GM18861 (cell line): ENCODE results near the gene IGFBP3.
"Not testable (repeated sequence)": the region's sequence is repeated elsewhere in the genome, so short reads cannot be mapped to it uniquely, and the experiment has no call there.

Experiments
- ATAC-seq: cut with Tn5 transposase; IDR thresholded peaks from one replicate; pipeline ENCODE4 v1.9.1; 2021; ENCODE audit not compliant: unreplicated experiment

Gene IGFBP3, protein sequence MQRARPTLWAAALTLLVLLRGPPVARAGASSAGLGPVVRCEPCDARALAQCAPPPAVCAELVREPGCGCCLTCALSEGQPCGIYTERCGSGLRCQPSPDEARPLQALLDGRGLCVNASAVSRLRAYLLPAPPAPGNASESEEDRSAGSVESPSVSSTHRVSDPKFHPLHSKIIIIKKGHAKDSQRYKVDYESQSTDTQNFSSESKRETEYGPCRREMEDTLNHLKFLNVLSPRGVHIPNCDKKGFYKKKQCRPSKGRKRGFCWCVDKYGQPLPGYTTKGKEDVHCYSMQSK

DNA sequence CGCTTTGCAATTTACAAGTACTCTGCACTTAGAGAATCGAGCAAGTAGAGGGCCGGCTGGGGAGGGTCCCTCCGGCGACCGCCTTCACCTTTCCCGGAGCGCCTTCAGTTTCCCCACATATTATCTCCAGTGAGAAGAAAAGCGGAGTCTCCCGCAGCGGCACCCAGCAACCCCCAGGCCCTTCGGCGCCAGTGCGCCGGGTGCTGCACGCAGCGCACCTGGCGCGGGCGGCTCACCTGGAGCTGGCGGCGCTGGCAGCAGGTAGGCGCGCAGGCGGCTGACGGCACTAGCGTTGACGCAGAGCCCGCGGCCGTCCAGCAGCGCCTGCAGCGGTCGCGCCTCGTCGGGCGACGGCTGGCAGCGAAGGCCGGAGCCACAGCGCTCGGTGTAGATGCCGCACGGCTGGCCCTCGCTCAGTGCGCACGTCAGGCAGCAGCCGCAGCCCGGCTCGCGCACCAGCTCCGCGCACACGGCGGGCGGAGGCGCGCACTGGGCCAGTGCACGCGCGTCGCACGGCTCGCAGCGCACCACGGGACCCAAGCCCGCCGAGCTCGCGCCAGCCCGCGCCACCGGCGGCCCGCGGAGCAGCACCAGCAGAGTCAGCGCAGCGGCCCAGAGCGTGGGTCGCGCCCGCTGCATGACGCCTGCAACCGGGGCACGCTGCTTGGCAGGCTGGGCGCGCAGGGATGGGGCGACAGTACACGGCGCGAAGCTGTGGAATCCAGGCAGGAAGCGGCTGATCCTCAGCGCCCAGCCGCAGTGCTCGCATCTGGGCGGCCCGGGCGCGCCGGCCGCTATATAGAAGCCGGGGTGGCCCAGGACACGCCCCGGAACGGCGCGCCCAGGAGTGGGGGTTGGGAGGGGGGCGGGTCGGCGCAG lies at the start of gene IGFBP3:
TSS of gene IGFBP3 (minus strand) at position 771 of the 879 bp plus-strand sequence. CDS start at position 639, 132 bp downstream.
- ATAC-seq: no peak

DNA sequence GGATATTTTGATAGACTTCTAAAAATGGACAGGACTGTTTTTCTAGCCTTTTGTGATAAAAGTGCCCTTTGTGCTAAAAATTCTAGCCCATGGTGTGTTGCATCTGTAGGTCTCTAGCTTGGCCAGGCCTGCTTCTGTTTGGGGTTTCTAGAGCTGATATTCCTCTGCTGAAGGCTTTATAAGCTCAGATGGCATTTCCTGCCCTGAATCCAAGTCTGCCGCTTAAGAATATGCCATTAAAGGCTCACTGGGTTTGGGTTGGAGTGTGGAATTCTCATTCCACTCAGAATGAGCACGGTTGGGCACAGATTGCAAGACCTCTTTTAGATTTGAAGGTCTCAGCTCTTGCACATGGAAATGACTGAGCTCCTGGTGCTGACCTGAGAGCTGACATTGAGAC lies 49.4 kb upstream of the IGFBP3 start:
- no peak for ATAC-seq

DNA sequence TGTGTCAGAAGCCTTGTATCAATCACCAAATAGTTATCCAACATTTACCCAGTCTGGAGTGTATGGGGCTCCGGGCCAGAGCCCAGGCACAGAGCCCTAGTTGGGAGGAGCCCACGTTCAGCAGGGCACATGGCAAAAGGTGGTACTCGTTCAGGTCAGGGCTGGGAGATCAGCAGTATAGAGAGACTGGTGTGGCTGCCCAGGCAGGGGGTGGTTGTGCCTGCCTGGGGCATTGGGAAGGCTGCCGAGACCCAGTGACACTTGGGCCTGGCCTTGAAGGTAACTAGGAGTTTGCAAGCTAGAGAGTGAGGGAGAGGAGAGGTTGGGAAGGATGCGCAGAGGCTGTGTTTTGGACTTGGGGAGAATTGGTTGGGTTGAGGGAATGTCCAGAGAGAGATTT lies 48.9 kb upstream of the IGFBP3 start:
- ATAC-seq: no peak

DNA sequence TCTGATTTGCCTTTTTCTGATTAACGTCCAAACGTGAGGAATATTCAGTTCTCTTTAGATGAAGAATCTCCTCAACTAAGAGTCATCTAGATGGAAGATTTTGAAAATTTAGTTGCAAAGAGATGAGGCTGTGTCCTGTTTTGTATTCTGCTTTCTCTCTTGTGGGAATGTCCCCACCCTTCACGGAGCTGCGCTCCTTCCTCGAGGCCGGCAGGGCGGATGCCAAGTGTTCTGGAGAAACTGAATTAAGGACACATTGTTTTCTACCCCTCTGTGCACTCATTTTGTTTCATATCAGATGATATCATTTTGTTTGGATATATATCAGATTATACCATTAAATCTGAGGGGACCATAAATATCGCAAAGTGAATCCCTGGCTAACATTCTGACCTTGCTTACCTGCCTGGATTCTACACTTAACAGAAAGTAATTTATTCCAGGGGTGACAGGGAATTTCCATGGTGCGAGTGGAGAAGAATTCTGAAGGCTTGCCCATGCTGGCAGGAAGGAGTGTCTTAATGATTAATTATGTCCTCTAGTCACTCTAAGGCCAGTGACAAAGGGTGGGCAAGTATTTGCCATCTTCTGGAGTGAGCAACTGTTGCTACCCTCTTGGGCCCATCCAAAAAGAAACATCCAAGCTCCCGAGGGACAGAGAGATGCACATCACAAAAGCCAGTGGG lies 47.9 kb upstream of the IGFBP3 start:
- no peak for ATAC-seq

DNA sequence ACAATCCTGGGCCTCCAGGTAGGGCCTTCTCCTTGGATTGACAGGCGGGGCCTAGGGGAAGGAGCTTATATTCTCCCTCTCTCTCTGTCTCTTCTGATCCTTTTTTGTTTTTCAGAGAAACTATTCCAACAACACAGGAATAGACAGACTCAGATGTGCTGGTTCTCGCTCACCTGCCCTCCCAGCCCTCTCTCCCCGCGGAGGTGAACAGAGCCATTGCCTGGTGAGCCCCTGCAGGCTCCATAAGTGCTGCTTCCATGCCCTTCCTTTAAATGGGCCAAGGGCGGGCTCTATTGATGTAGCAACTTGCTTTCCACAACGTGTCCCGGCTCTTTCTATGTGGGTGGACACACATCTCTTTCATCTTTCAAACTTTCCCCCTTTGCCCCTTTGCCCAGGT lies 47.2 kb upstream of the IGFBP3 start:
- ATAC-seq: no peak

DNA sequence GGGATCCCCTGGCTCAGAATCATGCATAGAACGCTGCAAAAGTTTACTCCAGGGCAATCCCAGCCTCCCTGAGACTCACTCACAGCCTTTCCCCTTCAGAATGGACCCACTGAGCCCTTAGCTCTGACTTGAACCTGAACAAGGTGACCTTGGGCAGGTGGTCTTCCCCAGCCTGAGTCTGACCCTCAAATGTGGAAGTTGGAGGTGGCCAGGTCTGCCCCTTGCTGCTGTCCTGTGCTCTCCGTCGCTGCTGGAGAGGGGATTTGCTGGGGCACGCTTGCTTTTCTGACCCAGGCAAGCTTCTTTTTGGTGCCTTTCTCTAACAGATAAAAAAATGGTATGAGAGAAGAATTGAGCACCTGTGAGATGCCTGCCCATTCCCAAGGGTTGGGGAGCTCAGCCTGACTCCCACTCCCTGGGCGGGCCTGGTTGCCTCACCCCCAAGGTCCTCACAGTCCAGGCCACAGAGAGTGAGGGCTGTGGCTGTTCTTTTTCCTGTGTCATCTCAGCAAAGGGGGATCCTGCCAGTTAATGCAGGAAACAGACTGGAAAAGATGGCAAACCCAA lies 46.6 kb upstream of the IGFBP3 start:
- ATAC-seq: no peak

DNA sequence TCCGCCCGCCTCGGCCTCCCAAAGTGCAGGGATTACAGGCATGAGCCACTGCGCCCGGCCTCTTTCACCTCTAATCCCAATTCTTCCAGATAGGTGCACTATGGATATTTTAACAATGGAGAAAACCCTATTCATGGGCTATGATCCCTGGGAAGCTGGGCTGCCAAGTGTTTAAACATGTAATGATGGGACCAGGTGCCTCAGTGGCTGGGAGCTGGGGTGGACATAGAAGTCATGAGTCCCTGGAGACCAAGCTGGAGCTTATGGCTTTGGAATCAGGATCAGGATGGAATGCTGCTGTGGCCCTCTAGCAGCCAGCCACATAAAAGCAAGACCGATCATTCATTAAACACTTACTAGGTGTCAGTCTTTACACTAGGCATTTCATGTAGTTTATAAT lies 41.8 kb upstream of the IGFBP3 start:
- ATAC-seq: no peak

DNA sequence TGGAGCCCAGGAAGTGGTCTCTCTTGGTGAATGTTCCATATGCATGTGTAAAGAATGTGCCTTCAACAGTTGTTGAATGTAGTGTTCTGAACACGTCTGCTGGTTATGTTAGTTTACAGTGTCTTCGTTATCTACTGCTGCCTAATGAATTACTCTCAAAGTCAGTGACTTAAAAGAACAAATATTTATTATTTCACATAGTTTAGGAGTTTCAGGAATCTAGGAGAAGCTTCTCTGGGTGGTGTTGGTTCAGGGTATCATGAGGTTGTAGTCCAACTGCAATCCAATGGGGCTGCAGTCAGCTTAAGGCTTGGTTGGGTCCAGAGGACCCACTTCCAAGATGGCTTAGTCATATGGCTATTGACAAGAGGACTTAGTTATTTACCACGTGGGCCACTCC lies 36.6 kb upstream of the IGFBP3 start:
- ATAC-seq: no peak

DNA sequence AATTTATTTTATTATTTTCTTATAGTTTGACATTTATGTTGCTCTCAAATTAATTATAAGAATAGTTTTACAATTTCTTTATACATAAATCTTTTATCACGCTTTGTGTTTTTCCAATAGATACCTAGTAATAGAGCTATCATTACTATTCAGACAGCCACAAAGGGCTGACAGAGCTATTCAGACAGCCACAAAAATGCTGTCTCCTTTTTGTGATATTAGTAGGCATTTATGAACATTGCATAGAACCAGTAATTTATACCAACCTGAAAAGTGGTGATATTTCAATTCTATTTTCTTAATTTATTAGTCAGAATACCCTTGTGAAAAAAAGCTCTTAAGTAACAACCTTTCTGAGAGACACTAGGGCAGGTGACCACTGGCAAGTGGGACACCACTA lies 34.2 kb upstream of the IGFBP3 start:
- ATAC-seq: no peak

DNA sequence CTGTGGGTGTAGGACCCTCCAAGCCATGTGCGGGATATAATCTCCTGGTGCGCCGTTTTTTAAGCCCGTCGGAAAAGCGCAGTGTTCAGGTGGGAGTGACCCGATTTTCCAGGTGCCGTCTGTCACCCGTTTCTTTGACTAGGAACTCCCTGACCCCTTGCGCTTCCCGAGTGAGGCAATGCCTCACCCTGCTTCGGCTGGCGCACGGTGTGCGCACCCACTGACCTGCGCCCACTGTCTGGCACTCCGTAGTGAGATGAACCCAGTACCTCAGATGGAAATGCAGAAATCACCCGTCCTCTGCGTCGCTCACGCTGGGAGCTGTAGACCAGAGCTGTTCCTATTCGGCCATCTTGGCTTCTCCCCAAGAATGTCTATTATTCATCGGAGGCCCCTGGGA lies 32.0 kb upstream of the IGFBP3 start:
- not testable (repeated sequence) for ATAC-seq

DNA sequence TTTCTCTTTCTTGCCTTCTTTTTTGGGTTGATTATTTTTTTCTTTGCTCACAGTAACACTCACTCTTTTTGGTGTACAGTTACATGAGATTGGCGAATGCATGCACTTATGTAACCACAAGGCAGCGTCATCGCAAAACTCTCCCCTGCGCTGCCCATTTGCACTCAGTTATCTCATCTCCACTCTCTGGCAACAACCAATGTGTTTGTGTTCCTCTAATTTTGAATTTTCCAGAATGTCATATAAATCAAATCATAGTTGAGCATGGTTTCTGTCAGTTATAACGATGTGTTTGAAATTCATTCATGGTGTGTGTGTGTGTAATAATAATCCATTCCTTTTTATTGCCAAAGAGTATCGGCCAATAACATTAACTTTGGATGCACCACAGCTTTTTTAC lies 23.0 kb upstream of the IGFBP3 start:
- no peak for ATAC-seq

DNA sequence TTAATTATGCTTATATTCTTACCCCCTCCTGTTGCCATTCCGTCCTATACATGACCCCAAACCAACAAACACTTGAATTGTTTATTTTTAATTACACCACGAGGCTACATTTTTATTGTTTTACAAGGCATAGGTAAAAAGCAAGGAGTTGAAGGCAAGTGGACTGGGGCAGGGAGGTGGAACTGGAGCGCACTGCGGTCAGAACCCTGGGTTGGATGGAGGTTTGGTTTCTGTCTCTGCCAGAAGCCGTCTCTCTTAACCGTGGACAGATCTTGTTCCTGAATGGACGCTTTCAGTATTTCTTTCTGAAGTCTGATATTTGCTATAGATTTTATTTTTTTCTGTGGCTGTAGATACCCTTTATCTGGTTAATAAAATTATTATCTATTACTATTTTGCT lies 19.9 kb upstream of the IGFBP3 start:
- no peak for ATAC-seq

DNA sequence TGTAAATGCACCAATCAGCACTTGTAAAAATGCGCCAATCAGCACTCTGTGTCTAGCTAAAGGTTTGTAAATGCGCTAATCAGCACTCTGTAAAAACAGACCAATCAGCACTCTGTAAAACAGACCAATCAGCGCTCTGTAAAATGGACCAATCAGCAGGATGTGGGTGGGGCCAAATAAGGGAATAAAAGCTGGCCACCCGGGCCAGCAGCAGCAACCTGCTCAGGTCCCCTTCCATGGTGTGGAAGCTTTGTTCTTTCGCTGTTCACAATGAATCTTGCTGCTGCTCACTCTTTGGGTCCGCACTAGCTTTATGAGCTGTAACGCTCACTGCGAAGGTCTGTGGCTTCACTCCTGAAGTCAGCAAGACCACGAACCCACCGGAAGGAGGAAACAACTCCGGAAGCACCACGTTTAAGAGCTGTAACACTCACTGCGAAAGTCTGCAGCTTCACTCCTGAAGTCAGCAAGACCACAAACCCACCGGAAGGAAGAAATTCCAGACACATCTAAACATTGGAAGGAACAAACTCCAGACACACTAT lies 19.2 kb upstream of the IGFBP3 start:
- not testable (repeated sequence) for ATAC-seq

DNA sequence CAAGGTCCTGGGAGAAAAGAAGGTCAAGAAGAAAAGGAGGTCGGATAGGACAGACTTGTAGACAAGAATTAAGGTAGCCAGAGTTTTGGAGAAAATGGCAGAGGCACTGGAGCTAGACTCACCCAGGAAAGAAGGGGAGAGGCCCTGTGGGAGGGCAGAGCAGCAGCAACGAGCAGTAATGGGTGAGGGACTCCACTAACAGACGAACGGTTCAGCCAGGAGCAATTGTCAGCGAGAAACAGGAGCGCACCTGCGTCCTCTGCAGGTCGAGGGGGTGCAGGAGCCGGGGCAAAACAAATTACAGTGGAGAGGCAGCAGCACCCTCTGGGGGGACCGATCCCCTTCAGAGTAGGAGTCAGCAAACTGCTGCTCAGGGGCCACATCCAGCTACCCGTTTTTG lies 18.5 kb upstream of the IGFBP3 start:
- ATAC-seq: no peak

DNA sequence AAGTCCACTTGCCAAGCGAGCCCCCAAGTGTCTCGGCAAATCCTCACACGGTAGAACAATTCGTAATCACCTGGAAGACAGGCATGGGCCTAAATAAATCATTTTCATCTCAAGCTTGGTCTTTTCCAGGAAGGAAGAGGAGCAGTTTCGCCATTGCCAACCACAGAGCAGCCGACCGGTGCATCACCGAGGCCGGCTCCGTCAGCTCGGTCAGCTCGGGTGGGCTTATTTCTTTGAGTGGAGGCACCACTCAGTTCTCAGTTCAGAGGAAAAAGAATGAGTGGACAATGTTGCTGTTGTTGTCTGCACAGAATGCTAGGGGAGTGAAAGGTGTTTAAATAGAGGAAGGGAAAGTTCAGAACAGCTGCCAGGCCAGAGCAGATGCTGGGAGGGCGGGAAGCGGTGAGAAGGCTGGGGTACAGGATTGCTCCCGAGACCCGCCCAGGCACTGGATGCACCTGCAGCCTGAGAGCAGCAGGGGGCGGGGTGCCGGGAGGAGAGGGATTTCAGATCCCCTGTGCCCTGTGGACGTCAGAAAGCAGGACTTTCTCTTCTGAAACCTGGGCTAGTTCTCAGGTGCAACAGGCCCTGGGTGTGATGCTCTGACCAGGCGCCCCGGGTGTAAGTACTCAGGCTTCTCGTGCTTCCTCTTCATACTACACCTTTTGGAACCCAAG lies 17.7 kb upstream of the IGFBP3 start:
- ATAC-seq: no peak

DNA sequence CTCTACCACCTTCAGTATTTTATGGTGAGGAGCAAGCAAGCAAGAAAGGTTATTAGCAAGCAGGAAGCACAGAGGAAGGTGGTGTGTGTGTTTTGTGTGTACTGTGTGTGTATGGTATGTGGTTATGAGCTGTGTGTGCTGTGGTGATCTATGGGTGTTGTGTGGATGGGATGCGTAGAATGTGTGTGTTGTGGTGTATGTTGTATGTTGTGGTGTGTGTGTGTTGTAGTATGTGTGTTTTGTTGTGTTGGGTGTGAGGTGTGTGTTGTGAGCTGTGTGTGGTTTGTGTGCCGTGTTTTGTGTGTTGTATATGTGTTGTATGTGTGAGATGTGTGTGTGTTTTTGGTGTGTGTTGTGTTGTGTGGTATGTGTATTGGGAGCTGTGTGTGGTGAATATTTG lies 16.8 kb upstream of the IGFBP3 start:
- no peak for ATAC-seq

DNA sequence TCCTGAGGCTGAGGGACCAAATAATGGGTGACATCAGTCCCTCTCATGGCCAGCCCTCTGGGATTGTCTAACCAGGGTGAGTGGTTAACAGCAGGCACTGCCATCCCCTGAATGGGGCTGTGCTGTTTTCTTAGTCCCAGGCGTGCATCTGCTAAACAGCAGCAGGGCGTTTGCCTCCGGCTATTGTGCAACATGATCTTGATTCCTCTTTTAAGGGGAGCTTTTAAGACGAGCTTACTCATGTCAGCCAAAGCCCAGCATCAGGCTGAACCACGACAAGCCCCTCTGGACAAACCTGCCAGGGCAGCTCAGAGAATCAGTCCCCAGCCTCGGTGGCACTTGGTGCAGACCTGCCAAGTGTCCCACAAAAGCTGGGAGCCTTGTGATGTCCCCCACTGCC lies 16.2 kb upstream of the IGFBP3 start:
- no peak for ATAC-seq

DNA sequence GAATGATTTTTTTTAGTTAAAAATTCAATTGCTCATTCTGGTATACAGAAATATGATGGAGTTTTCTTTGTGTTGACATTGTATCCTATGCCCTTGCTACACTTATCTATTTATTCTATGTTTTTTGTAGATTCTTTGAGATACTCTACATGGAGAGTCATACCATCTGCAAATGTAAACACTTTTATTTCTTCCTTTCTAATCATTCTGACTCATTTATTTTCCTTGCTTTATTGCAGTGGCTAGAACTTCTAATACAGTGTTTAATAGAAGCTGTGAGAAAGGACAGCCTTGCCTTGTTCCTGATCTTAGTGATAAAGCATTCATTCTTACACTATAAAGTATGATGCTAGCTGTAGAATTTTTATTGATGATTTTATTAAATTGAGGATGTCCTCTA lies 9.9 kb upstream of the IGFBP3 start:
- no peak for ATAC-seq

DNA sequence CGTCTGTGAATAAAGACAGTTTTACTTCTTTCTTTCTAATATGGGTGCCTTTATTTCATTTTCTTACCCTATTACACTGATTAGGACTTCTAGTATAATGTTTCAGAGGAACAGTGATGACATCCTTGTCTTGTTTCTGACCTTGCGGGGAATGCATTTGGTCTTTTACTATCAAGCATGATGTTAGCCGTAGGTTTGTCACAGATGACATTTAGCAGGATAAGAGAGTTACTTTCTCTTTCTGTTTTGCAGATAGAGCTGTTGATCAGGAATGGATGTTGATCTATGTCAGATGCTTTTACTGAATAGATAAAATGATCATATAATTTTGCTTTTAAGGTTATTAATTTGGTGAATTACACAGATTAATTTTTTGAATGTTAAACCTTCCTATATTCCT lies 6.6 kb upstream of the IGFBP3 start:
- no peak for ATAC-seq

DNA sequence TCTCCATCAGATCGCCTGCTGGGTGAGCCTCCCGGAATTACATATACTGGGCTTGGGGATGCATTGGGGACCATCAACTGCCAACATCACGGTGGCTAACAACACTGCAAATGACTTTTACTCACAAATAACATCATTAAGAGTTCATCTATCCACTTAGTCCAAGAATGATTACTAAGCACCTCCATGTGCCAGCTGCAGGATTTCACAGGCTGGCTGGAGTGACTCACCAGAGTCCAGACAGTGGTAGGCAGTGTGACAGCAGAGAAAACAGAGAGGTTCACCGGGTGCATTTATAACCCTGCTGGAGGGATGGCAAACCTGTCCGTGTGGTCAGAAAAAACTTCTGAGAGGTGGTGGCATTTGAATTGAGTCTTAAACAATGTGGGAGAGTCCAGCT lies 3.2 kb upstream of the IGFBP3 start:
- ATAC-seq: no peak

DNA sequence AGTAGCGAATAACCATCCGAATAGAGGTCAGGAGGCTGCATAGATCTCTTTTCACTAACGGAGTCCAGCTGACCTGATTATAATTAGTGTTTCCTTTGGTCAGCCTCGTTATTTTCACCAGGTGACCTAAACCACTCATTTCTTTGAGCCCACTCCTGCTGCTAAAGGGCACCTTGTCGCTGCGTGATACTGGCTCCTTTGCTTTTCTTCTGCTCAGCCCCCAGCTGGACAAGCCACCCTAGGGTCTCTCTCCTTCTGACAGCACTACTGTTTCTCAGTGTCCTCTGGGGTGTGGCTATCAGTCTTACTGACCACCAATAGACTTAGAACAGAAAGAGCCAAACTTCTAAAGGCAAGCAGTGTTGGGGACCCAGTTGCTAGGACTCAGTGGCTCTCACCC lies 2.7 kb upstream of the IGFBP3 start:
- ATAC-seq: no peak
